ENCODE results near the gene CYRIA. TPM values are rescaled to one million over a fixed set of nuclear protein-coding genes. Genes with fewer than 3 reads are reported as not detected.

CYRIA gene
- total and polyA plus RNA-seq, 10 of the 15 experiments (the other 5 are each of a cell fraction or from before 2014, with no cell fraction given) = 3.0 to 13.1 (median 8.5) TPM

DNA sequence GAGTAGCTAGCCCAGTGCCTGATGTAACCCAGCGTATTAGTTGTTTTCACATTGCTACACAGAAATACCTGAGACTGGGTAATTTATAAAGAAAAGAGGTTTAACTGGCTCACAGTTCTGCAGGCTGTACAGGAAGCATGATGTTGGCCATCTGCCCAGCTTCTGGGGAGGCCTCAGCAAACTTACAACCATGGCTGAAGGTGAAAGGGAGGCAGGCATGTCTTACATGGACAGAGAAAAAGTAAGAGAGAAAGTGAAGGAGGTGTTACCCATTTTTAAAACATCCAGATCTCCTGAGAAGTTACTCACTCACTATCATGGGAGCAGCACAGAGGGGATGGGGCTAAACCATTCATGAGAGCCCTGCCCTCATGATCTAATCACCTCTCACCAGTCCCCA lies 6.1 kb upstream of the CYRIA start:
- ChIA-PET POLR2A (no interaction called here), CTCF (no interaction called here), SMC1A (ENCODE audit: uncharacterized antibody, unreplicated experiment) (interaction anchor here (0.9 to 16.4 kb wide), 4 partner anchors 9 to 49 kb away, joined by 3 to 262 read pairs (median 3); no protein-coding TSS in a partner anchor), RAD21 (ENCODE audit: unreplicated experiment) (interaction anchor here (1.7 kb wide), 1 partner anchor 17 kb away, joined by 4 read pairs; no protein-coding TSS in a partner anchor)
- intact Hi-C loops (cut with micrococcal nuclease; ENCODE audit: unreplicated experiment) (no loop called here), in situ Hi-C loops (cut with MboI) (no loop called here)
- Histone ChIP-seq H2AFZ (ENCODE audit: control insufficient read depth, low read depth, low read length) (no peak overlapping the region), H3K79me2 (ENCODE audit: control insufficient read depth, insufficient read depth, low read length) (no peaks in the 10 kb centered on the region), H3K4me1 (ENCODE audit: control insufficient read depth, insufficient read depth, low read length) (peaks cover 1% of the 10 kb centered on the region), H3K9ac (ENCODE audit: control insufficient read depth, insufficient read depth, low read length) (no peak overlapping the region), H3K36me3 (ENCODE audit: control insufficient read depth in 2 of 2, insufficient read depth in 2 of 2, low read length in 1 of 2) (no peaks in the 10 kb centered on the region), H4K20me1 (ENCODE audit: control insufficient read depth, insufficient read depth) (no peaks in the 10 kb centered on the region), H3K27me3 (replicated peaks in 1 of 2; ENCODE audit: control insufficient read depth in 2 of 2, insufficient read depth in 2 of 2, low read length in 1 of 2) (no peaks in the 10 kb centered on the region; a peak in 2 of 4 replicates), H3K4me3 (no peak overlapping the region), H3K4me2 (ENCODE audit: control insufficient read depth, insufficient read depth) (no peak overlapping the region), H3K27ac (ENCODE audit: control insufficient read depth, insufficient read depth) (no peak overlapping the region), H3K9me3 (replicated peaks; ENCODE audit: control insufficient read depth, insufficient read depth, low read length) (no peaks in the 10 kb centered on the region; the same call in 2 of the 3 replicates)
- no peak for DNase-seq (ENCODE audit: low read depth, low spot score)
- BruUV-seq (replicated peaks) = no TSS peak
- TF ChIP-seq REST (IDR thresholded peaks at IDR 0.05; ENCODE audit: low read depth, low read length) (no peak), TBL1XR1 (IDR thresholded peaks at IDR 0.05; ENCODE audit: low read depth, low read length) (no peak), MEF2B (IDR thresholded peaks at IDR 0.05; ENCODE audit: partially characterized antibody, poor library complexity, severe bottlenecking) (no peak), CUX1 (IDR thresholded peaks at IDR 0.05; ENCODE audit: insufficient replicate concordance, low read depth, low read length) (no peak), HSF1 (IDR thresholded peaks at IDR 0.05; ENCODE audit: low read depth, low read length) (no peak), LARP7 (IDR thresholded peaks at IDR 0.05) (no peak)
- TF ChIP-seq, protein P1, sequence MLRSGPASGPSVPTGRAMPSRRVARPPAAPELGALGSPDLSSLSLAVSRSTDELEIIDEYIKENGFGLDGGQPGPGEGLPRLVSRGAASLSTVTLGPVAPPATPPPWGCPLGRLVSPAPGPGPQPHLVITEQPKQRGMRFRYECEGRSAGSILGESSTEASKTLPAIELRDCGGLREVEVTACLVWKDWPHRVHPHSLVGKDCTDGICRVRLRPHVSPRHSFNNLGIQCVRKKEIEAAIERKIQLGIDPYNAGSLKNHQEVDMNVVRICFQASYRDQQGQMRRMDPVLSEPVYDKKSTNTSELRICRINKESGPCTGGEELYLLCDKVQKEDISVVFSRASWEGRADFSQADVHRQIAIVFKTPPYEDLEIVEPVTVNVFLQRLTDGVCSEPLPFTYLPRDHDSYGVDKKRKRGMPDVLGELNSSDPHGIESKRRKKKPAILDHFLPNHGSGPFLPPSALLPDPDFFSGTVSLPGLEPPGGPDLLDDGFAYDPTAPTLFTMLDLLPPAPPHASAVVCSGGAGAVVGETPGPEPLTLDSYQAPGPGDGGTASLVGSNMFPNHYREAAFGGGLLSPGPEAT (IDR thresholded peaks at IDR 0.05; ENCODE audit: low read depth) = no peak
- ATAC-seq = no peak
- no peak for FAIRE-seq
- 31% methylated on average over 1 of the region's 1 CpG for WGBS (ENCODE audit: insufficient coverage, insufficient replicate concordance, low lambda C conversion rate, missing lambda C conversion rate)
